ENCODE results near the gene KDM1A.

KDM1A gene

DNA sequence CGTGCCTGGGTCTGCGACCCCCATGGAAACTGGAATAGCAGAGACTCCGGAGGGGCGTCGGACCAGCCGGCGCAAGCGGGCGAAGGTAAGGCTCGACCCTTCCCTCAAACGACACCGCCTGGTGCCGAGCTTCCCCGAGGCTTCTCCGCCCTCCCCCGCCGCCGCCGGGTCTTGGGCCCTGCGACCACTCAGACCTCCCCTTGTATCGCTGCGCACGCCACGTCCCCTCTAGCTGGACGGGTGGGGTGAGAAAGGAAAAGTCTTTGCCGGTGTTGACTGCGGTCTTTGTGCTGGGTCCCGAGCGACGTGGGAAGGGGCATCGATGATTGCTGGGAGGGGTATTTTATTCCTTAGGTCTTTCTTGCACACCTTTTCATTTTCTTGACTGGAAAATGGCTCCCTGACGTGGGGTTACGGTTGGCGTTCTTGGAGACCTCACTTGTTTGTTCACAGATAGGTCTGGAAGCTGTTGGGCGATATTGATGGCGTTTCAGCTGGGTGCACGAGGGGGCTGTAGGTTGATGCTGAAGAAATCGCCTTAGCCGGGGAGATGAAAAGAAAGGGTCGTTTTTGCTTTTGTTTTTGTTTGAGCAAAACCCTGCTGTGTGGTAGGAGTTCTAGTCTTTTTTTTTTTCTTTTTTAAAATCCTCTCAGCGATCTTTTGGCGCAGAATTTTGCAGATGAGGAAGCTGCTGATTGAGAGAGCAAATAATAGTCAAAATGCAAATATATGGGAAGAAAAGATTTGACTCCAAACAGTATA is 776 bp downstream of the KDM1A start:
- Histone ChIP-seq H4K8ac (ENCODE audit: low read depth, low read length) (peak overlapping the region; percentile 96), H3K79me1 (ENCODE audit: low read length) (peaks cover 8% of the 10 kb centered on the region), H3K27me3 (ENCODE audit: insufficient read depth, low read length) (no peaks in the 10 kb centered on the region), H3K23ac (ENCODE audit: low read length) (no peak overlapping the region), H2BK5ac (ENCODE audit: low read depth, low read length, poor library complexity) (peak overlapping the region; percentile 95), H3K79me2 (ENCODE audit: control insufficient read depth, insufficient read depth, low read length, poor library complexity) (peaks cover 19% of the 10 kb centered on the region), H3K18ac (ENCODE audit: low read length) (peak overlapping the region; percentile 97), H2AK5ac (ENCODE audit: low read length) (peak overlapping the region; percentile 8), H4K91ac (ENCODE audit: low read depth, low read length) (peak overlapping the region; percentile 94), H2AFZ (ENCODE audit: insufficient read depth, low read length, poor library complexity) (peak overlapping the region; percentile 89), H3K4me3 (ENCODE audit: low read depth, low read length) (peak overlapping the region; percentile 96), H3K9ac (ENCODE audit: low read length) (peak overlapping the region; percentile 99), H3K9me3 (ENCODE audit: insufficient read depth, low read depth, low read length) (no peaks in the 10 kb centered on the region), H3K27ac (ENCODE audit: low read depth, low read length) (peak overlapping the region; percentile 92), H2BK12ac (ENCODE audit: low read length) (peak overlapping the region; percentile 74), H3K4me2 (ENCODE audit: low read length) (peak overlapping the region; percentile 74), H3K14ac (ENCODE audit: low read length) (peak overlapping the region; percentile 97), H2BK120ac (ENCODE audit: insufficient read depth, low read length, poor library complexity) (peak overlapping the region; percentile 98), H4K12ac (ENCODE audit: low read depth, low read length) (peak overlapping the region; percentile 94), H3K4ac (ENCODE audit: low read depth, low read length) (peak overlapping the region; percentile 92), H3K4me1 (ENCODE audit: control insufficient read depth in 1 of 2, insufficient read depth in 2 of 2, low read length in 2 of 2) (peaks cover 0 to 4% of the 10 kb centered on the region in 2 experiments), H3K36me3 (ENCODE audit: control insufficient read depth in 1 of 2, insufficient read depth in 2 of 2, low read length in 2 of 2) (no peaks in the 10 kb centered on the region)
- peak in 1 of 2 donors; percentile 36 for DNase-seq
- WGBS (ENCODE audit: extremely low coverage, insufficient coverage, insufficient read length) = no CpG with 5 or more reads among the region's 42 CpGs

GRCh38 chr1:23020706-23021405 is 1.6 kb downstream of the KDM1A start:
- Histone ChIP-seq H2AFZ (ENCODE audit: insufficient read depth, low read length, poor library complexity) (no peak overlapping the region), H3K18ac (ENCODE audit: low read length) (no peak overlapping the region), H3K23ac (ENCODE audit: low read length) (no peak overlapping the region), H3K4me2 (ENCODE audit: low read length) (peak overlapping the region; percentile 74), H3K4me3 (ENCODE audit: low read depth, low read length) (peak overlapping the region; percentile 56), H2BK120ac (ENCODE audit: insufficient read depth, low read length, poor library complexity) (no peak overlapping the region), H2AK5ac (ENCODE audit: low read length) (no peak overlapping the region), H3K36me3 (ENCODE audit: control insufficient read depth in 1 of 2, insufficient read depth in 2 of 2, low read length in 2 of 2) (no peaks in the 10 kb centered on the region), H3K9me3 (ENCODE audit: insufficient read depth, low read depth, low read length) (no peaks in the 10 kb centered on the region), H4K8ac (ENCODE audit: low read depth, low read length) (no peak overlapping the region), H3K4me1 (ENCODE audit: control insufficient read depth in 1 of 2, insufficient read depth in 2 of 2, low read length in 2 of 2) (peaks cover 0 to 4% of the 10 kb centered on the region in 2 experiments), H3K4ac (ENCODE audit: low read depth, low read length) (peak overlapping the region; percentile 94), H3K14ac (ENCODE audit: low read length) (no peak overlapping the region), H2BK5ac (ENCODE audit: low read depth, low read length, poor library complexity) (no peak overlapping the region), H3K9ac (ENCODE audit: low read length) (peak overlapping the region; percentile 69), H4K12ac (ENCODE audit: low read depth, low read length) (no peak overlapping the region), H3K79me1 (ENCODE audit: low read length) (peaks cover 8% of the 10 kb centered on the region), H2BK12ac (ENCODE audit: low read length) (no peak overlapping the region), H3K79me2 (ENCODE audit: control insufficient read depth, insufficient read depth, low read length, poor library complexity) (peaks cover 22% of the 10 kb centered on the region), H3K27ac (ENCODE audit: low read depth, low read length) (no peak overlapping the region), H4K91ac (ENCODE audit: low read depth, low read length) (no peak overlapping the region), H3K27me3 (ENCODE audit: insufficient read depth, low read length) (no peaks in the 10 kb centered on the region)
- WGBS (ENCODE audit: extremely low coverage, insufficient coverage, insufficient read length) = no CpG with 5 or more reads among the region's 7 CpGs
- DNase-seq = no peak

- Histone ChIP-seq H2BK5ac (ENCODE audit: low read depth, low read length, poor library complexity) (no peak overlapping the region), H3K79me1 (ENCODE audit: low read length) (peaks cover 8% of the 10 kb centered on the region), H2AFZ (ENCODE audit: insufficient read depth, low read length, poor library complexity) (no peak overlapping the region), H2BK12ac (ENCODE audit: low read length) (no peak overlapping the region), H3K14ac (ENCODE audit: low read length) (no peak overlapping the region), H3K4me3 (ENCODE audit: low read depth, low read length) (no peak overlapping the region), H3K4me2 (ENCODE audit: low read length) (no peak overlapping the region), H3K18ac (ENCODE audit: low read length) (no peak overlapping the region), H4K12ac (ENCODE audit: low read depth, low read length) (no peak overlapping the region), H3K27ac (ENCODE audit: low read depth, low read length) (no peak overlapping the region), H4K91ac (ENCODE audit: low read depth, low read length) (no peak overlapping the region), H2AK5ac (ENCODE audit: low read length) (no peak overlapping the region), H3K36me3 (ENCODE audit: control insufficient read depth in 1 of 2, insufficient read depth in 2 of 2, low read length in 2 of 2) (peaks cover 0 to 2% of the 10 kb centered on the region in 2 experiments), H3K4me1 (ENCODE audit: control insufficient read depth in 1 of 2, insufficient read depth in 2 of 2, low read length in 2 of 2) (peaks cover 0 to 4% of the 10 kb centered on the region in 2 experiments), H4K8ac (ENCODE audit: low read depth, low read length) (no peak overlapping the region), H3K9ac (ENCODE audit: low read length) (no peak overlapping the region), H3K23ac (ENCODE audit: low read length) (no peak overlapping the region), H3K79me2 (ENCODE audit: control insufficient read depth, insufficient read depth, low read length, poor library complexity) (peaks cover 25% of the 10 kb centered on the region), H2BK120ac (ENCODE audit: insufficient read depth, low read length, poor library complexity) (no peak overlapping the region), H3K4ac (ENCODE audit: low read depth, low read length) (no peak overlapping the region), H3K9me3 (ENCODE audit: insufficient read depth, low read depth, low read length) (no peaks in the 10 kb centered on the region), H3K27me3 (ENCODE audit: insufficient read depth, low read length) (no peaks in the 10 kb centered on the region)
- WGBS (ENCODE audit: extremely low coverage, insufficient coverage, insufficient read length) = no CpG with 5 or more reads among the region's 2 CpGs
- DNase-seq = no peak
Observed at GRCh38 chr1:23021834-23022233, 2.6 kb downstream of the KDM1A start.

GRCh38 chr1:23023174-23023845 is 4.0 kb downstream of the KDM1A start:
- H3K36me3 ChIP-seq (ENCODE audit: control insufficient read depth in 1 of 2, insufficient read depth in 2 of 2, low read length in 2 of 2) = peaks cover 0 to 2% of the 10 kb centered on the region in 2 experiments
- H3K4ac ChIP-seq (ENCODE audit: low read depth, low read length) = peak overlapping the region; percentile 71
- H3K27me3 ChIP-seq (ENCODE audit: insufficient read depth, low read length) = no peaks in the 10 kb centered on the region
- no peak overlapping the region for H2AK5ac ChIP-seq (ENCODE audit: low read length)
- H3K23ac ChIP-seq (ENCODE audit: low read length) = no peak overlapping the region
- no peak overlapping the region for H4K91ac ChIP-seq (ENCODE audit: low read depth, low read length)
- H3K4me2 ChIP-seq (ENCODE audit: low read length) = no peak overlapping the region
- no peak overlapping the region for H4K12ac ChIP-seq (ENCODE audit: low read depth, low read length)
- no peak overlapping the region for H3K18ac ChIP-seq (ENCODE audit: low read length)
- H3K79me1 ChIP-seq (ENCODE audit: low read length) = peaks cover 8% of the 10 kb centered on the region
- no peak overlapping the region for H3K14ac ChIP-seq (ENCODE audit: low read length)
- no peak overlapping the region for H3K27ac ChIP-seq (ENCODE audit: low read depth, low read length)
- WGBS (ENCODE audit: extremely low coverage, insufficient coverage, insufficient read length) = no CpG with 5 or more reads among the region's 5 CpGs
- peaks cover 0 to 4% of the 10 kb centered on the region in 2 experiments for H3K4me1 ChIP-seq (ENCODE audit: control insufficient read depth in 1 of 2, insufficient read depth in 2 of 2, low read length in 2 of 2)
- no peak overlapping the region for H2BK120ac ChIP-seq (ENCODE audit: insufficient read depth, low read length, poor library complexity)
- no peaks in the 10 kb centered on the region for H3K9me3 ChIP-seq (ENCODE audit: insufficient read depth, low read depth, low read length)
- no peak overlapping the region for H2BK5ac ChIP-seq (ENCODE audit: low read depth, low read length, poor library complexity)
- H3K79me2 ChIP-seq (ENCODE audit: control insufficient read depth, insufficient read depth, low read length, poor library complexity) = peaks cover 27% of the 10 kb centered on the region
- no peak overlapping the region for H3K9ac ChIP-seq (ENCODE audit: low read length)
- H2AFZ ChIP-seq (ENCODE audit: insufficient read depth, low read length, poor library complexity) = no peak overlapping the region
- H2BK12ac ChIP-seq (ENCODE audit: low read length) = no peak overlapping the region
- no peak overlapping the region for H3K4me3 ChIP-seq (ENCODE audit: low read depth, low read length)
- no peak for DNase-seq
- H4K8ac ChIP-seq (ENCODE audit: low read depth, low read length) = no peak overlapping the region

All from trophoblast cell (in vitro differentiated cells and primary cell).